Measurements from ENCODE around the gene PARD3B.

PARD3B gene

DNA sequence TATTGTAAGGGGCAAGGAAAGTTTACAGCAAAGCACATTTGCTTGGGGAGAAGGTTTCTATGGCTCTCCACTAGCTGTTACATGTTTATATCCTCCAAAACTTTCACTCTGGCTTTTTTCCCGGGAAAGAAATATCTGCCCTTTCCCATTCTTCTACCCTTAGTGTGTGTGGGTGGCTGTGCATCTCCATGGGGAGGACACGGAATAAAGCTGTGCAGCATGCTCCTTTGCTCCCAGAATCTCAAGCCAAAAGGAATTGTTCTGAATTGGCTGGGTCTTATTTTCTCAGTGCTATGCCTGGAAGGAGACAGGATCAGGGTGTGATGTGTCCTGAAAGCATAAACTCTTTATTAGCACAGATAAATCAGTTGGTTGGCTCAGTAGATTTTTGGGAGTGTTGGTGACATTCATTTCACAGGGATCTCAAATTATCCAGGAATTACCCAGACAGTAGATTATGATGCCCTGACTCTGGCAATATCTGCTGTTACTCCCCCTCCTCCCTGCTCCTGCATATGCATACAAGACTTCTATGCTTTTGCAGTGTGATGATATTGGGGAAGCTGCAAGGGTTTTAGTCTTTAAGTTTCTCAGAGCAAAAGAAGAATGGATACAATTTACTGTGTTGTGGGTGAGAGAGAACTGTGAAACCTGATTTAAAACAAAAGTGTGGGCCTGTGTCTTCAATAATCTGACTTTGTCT is 63.1 kb downstream of the PARD3B start:
- DNase-seq, result no peak

DNA sequence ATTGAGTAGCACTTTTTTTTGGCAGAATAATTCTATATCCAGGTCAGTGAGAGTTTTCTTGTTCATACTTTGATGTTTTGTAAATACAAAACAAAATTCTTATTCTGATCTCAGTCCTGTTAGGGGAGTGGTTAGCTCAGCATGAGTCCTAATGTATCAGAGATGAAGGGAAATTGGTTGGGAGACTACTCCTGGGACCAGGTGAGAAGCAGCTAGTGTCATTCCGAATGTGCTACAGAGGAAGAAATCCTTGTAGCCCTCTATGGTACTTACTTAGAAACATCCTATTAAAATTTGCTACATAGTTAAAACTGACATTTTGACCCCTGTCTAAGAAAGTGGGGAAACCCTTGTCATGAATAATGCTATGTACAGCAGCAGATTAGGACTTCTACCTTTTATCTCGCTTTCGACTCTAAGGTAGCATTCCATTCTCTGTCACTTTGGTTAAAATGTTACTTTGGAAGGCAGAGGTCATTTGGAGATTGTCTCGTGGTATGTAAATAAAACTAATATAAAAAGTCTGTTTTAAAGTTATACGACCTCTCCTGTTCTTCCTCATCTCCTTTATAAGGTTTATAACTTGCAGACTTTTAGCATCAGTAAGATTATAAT is 65.8 kb downstream of the PARD3B start:
- DNase-seq, result no peak

GRCh38 chr2:204611764-204612163 is 66.5 kb downstream of the PARD3B start:
- DNase-seq, result no peak

DNA sequence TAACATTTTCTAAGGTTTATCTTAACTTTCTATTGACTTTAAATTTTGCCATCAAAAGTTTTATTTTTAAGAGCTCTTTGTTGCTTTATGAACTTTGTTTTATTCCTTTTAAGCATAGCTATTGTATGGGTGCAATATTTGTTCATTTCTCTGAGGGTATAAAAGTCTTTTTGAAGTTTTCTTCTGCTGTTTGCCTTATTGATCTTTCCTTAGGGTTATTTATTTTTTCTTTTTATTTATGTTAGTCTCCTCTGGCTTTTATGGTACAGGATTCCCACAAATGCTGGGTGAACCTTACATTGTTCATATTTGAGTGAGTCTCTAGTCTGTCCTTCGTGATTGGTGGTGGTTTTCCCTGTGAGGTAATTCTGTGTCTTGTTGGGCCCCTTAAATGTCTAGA is 68.4 kb downstream of the PARD3B start:
- no peak for DNase-seq

DNA sequence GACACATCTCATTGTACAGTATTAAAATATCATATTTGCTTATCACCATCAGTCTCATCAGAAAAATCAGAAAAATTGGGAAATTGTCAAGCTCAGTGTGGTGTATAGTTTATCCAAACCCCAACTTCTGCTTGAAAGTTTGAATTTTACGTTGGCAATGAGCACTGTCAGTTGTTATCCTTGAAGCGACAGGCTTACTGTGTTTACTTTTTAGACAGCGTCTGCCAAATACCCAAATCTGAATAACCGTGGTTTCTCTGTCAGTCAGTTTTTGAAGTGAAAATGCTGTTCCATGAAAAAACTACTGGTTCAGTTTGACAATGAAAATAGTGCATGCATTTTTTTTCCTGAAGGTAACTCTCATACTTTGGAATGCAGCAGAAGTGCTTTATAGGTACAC is 70.2 kb downstream of the PARD3B start:
- no peak for DNase-seq

- DNase-seq, result no peak
Observed at GRCh38 chr2:204625135-204625534, 79.9 kb downstream of the PARD3B start.

DNA sequence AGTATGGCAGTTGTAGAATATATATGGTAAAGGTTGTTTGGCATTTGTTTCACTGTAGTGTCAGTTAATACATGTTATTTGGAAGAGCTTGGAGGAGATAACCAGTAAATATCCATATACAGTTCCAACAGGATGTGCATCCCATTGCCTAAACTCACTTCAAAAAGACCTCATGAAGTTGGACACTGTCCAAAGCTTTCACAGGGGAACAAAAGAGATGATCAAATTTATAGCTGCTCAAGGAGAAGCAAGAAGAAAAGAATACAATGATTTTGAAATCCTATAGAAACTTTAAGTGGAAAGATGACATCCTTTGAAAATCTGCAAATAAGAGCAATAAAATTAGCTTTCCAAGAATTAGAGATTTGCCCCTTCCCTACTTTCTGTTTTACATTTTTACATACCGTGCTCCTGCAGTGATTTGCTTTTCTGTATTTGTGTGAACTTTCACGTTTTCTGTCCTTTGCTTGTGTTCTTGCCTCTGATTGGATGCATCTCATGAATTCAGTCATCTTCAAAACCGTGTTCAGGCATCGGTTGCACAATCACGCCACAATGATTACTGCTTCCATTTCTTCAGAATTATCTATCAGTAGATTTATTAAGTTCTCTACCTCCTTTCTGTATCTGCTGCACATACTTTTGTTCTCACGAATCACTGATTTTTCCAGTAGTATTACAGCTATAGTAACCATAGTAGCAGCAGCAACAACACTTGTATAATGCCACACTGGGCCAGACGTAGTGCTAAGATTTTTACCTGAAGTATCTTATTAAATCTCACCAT is 83.8 kb downstream of the PARD3B start:
- no peak for DNase-seq

DNA sequence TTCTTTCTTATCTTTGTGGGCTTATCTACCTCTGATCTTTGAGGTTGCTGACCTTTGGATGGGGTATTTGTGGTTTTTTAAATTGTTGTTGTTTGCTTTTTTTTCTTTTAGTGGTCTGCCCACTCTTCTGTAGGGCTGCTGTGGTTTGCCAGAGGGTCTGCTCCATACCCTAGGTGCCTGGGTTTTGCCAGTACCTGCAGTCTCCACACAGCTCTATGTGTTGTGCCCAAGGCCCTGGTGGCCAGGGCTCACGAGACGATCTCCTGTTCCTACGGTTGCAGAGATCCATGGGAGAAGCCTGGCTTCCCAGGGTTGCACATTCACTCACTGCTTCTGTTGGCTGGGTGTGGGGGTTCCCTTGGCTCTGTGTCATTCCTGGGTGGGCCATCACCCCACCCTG is 87.1 kb downstream of the PARD3B start:
- no peak for DNase-seq

DNA sequence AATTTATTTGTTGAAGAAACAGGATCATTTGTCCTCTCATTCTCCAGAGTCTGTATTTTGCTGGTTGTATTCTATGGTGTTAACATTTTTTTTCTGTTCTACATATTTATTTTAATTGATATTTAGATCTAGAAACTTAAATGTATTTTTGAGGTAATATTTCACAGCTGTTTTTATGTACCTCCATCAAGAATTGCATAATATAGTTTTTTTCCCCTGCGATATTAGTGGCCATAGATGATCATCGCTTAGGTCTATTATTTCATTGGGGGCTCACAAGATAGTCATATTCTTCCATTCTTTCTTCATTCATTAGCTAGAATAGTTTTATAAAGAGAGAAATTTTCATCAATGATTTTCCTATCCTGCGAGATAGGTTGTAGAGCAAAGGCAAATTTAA is 89.3 kb downstream of the PARD3B start:
- no peak for DNase-seq

- DNase-seq, result no peak
Observed at GRCh38 chr2:204635478-204635877, 90.2 kb downstream of the PARD3B start.

- DNase-seq, result no peak
Observed at GRCh38 chr2:204638471-204639194, 93.4 kb downstream of the PARD3B start.

GRCh38 chr2:204643326-204643725 is 98.1 kb downstream of the PARD3B start:
- no peak for DNase-seq

DNA sequence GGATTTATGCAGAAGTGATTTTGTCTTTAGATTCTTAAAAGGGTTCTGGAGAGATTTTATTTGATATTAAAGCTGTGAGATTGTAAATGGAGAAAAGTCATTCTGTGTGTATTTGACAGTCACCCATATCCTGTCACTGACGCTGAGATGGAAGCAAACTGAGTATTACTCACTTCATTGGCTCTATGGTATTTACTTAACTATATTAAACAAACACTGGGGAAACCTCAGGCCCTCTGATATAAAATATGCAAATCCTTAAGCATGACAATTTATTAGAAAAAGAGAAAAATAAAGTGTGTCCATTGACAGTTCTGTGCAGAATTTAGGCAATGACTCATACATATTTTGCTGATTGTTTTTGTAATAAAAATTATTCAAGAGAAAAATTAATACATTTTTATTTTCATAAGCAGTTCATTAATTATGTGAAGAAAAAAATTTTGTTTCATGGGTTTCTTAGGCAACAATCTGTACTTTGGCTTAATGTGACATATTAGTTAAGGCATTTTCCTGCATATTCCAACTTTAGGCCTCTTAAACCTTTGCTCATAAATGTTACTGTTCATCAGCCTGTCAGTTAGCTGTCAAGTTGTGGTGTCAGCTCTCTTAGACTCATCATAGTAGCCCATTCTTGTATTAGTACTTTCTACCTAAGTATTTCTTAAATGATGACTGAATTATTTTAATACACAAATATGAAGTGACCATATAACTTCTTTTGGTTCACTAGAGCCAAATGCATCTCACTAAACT is 99.9 kb downstream of the PARD3B start:
- DNase-seq, result no peak

DNA sequence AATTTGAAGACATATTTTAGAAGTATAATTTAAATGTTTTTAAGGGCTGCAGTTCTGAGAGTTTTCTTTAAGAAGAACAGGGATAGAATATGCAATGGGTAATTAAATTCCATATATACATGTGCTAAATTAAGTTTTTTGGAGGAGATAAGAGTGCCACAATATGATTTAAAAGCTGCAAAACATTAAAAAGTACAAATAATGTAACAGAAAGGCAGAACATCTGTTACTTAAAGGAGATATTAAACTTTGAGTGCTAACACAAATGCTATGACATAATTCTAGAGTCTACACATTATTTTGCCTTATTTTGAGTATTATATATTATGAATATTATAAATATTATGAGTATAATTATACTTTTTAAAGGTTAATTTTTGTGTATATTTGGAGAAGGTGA is 102.4 kb downstream of the PARD3B start:
- DNase-seq, result no peak

DNA sequence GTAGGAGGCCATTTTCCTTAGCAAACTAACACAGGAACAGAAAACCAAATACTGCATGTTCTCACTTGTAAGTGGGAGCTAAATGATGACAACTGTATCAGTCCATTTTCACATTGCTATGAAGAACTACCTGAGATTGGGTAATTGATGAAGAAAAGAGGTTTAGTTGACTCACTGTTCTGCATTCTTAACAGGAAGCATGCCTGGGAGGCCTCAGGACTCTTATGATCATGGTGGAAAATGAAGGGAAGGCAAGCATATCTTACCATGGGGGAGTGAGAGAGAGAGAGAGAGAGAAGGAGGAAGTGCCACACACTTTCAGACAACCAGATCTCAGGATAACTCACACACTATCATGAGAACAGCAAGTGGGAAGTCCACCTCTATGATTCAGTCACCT is 105.3 kb downstream of the PARD3B start:
- DNase-seq, result no peak

DNA sequence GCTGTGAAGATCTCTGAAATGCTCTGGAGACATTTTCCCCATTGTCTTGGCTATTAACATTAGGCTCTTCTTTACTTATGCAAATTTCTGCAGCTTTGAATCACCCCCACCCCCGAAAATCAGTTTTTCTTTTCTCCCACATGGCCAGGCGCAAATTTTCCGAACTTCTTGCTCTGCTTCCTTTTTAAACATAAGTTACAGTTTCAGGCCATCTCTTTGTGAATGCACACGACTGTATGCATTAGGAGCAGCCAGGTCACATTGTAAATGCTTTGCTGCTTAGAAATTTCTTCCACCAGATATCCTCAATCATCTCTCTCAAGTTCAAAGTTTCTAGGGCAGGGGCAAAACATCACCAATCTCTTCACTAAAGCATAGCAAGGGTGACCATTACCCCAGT is 106.8 kb downstream of the PARD3B start:
- no peak for DNase-seq

DNA sequence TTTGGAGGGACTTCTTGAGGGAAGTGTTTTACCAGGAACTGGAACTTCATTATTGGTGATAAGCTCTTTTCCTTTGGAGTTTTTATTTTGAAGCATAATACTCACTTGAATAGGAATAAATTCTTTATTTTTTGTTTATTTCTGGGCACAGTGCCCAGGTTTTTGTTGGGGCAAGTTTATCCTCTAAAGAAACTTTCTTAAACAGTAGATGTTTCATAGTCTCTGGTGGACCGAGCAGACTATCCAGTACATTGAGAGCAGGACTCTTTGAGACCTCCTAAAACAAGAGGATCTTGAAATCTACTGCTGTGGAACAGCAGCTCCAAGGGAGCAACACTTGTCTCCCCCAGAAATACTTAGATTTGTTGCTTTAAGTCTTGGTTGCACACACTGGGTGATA is 109.4 kb downstream of the PARD3B start:
- DNase-seq, result no peak

DNA sequence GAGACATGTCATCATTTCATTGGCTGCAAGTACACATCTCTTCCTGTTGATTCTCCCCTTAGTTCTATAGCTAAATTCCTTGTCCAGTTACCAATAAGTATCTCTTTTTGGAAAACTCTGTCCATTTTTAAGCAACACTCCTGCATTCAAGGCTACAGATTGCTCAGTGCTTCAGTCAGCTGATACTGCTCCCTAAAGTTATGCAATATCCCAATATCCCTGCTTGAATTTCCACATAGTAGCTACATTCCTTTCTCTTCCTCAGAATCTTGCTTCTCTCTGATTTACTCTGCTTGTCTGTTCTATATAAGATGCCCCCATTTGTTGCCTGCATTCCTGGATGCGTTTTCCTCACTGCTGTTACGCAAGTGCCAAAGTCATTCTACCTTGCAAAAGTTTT is 109.8 kb downstream of the PARD3B start:
- DNase-seq, result no peak

GRCh38 chr2:204655626-204656025 is 110.4 kb downstream of the PARD3B start:
- no peak for DNase-seq

DNA sequence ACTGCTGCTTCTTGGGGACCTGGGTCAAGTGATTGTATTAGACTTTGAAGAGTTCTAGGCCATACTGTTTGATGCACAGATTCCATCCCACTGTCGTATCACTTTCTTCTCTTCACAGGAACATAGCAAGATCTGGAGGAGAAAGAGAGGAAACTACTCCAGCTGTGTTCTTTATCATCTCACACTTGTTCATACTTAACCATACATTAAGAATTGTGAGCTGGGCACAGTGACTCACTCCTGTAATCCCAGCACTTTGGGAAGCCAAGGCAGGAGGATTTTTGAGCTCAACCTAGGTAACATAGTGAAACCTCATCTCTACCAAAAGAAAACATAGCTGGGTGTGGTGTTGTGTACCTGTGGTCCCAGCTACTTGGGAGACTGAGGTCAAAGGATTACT is 111.7 kb downstream of the PARD3B start:
- DNase-seq, result no peak

- DNase-seq, result no peak
Observed at GRCh38 chr2:204662956-204663355, 117.7 kb downstream of the PARD3B start.

DNA sequence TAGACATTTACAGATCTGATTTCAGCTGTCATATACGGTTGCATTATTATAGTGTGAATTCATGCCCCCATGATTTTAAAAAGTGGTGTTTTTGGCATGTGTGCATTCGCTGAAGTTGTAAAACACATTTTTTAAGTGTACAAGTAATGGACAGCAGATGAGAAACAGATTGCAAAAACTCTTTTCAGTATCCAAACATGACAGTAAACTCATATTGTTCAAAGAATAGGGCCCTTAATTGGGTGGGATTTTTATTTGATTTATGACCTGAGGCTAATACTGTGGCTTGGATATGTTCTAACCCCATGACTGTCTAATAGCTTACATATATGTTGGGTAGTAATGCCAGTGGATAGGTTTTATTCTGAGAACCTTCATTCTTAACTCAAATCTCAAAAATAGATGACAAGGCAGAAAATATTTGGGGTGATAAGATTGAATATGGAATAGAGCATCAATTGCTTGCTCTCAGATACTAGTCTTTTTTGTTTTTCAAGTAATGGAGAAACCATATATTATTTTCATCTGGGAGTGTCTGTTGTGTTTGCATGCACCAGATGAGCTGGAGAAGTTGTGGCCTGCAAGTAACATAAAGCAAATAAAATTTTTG is 118.6 kb downstream of the PARD3B start:
- no peak for DNase-seq

All from NCI-H2107 (cell line).